Right lobe of liver (tissue), 4 donors: ENCODE measurements around the gene UBL7.

Experiments
- CTCF ChIP-seq, 4 donors: fragments of 200-600 bp in 3 of 4; fragments of 450-650 bp in 1 of 4; IDR thresholded peaks; one replicate each; pipeline versions ENCODE4 v1.5.1 to v1.8.0; 2016 to 2022; ENCODE audit warnings: antibody characterized with exemption in 4 of 4, mild to moderate bottlenecking in 2 of 4
- POLR2A ChIP-seq: fragments of 450-650 bp; IDR thresholded peaks from one replicate; pipeline ENCODE4 v1.6.1; 2017; ENCODE audit warnings: antibody characterized with exemption, mild to moderate bottlenecking
- donor health status: DM: no; HTN: no; CAD: no.
- donor health status: DM: no; HTN: no; CAD: no.
- donor health status: DM: no; HTN: yes; CAD: no.

- TF ChIP-seq CTCF (IDR thresholded peaks at IDR 0.05) (no peak), POLR2A (no peak)
Measured at GRCh38 chr15:74502301-74502700, 41.3 kb upstream of the UBL7 start.
